Osteoblast (primary cell): ENCODE measurements around the gene USO1. TPM values are rescaled to one million over a fixed set of nuclear protein-coding genes. Genes with fewer than 3 reads are reported as not detected.

Source experiments
- DNase-seq: peaks from one replicate; pipeline ENCODE4 v3.0.0; 2011; ENCODE audit warnings: low spot score, mixed read lengths; ENCODE audit not compliant: insufficient read length; ENCODE audit errors: missing footprints
- H2AFZ ChIP-seq: 2 replicates; pipeline ENCODE4 v1.6.0; 2011; ENCODE audit warnings: mild to moderate bottlenecking, low read length
- H3K27ac ChIP-seq: 2 replicates; pipeline ENCODE4 v1.5.1; 2011; ENCODE audit warnings: mild to moderate bottlenecking, low read depth, low read length, moderate library complexity
- H3K27me3 ChIP-seq: 2 replicates; pipeline ENCODE4 v1.6.0; 2012; ENCODE audit warnings: mild to moderate bottlenecking, control low read depth, inconsistent platforms, low read length, moderate library complexity; ENCODE audit not compliant: insufficient read depth
- H3K36me3 ChIP-seq: 2 replicates; pipeline ENCODE4 v1.5.1; 2011; ENCODE audit warnings: mild to moderate bottlenecking, low read length, control low read depth, moderate library complexity; ENCODE audit not compliant: insufficient read depth
- H3K4me1 ChIP-seq: 2 replicates; pipeline ENCODE4 v1.5.1; 2011; ENCODE audit warnings: mild to moderate bottlenecking, low read length, control low read depth, moderate library complexity; ENCODE audit not compliant: insufficient read depth
- H3K4me2 ChIP-seq: 2 replicates; pipeline ENCODE4 v1.6.0; 2011; ENCODE audit warnings: mild to moderate bottlenecking, low read length; ENCODE audit not compliant: insufficient read depth
- H3K4me3 ChIP-seq: fragments of 200-600 bp; sonication (generic); 3 replicates; pipeline ENCODE4 v1.5.1; 2012; ENCODE audit warnings: mild to moderate bottlenecking, low read length, inconsistent platforms; ENCODE audit not compliant: insufficient read depth
- H3K79me2 ChIP-seq: 2 replicates; pipeline ENCODE4 v1.6.0; 2012; ENCODE audit warnings: mild to moderate bottlenecking, low read length, control low read depth, inconsistent platforms; ENCODE audit not compliant: insufficient read depth
- H3K9me3 ChIP-seq: 2 replicates; pipeline ENCODE4 v1.5.1; 2011; ENCODE audit warnings: low read depth, low read length, control low read depth
- H4K20me1 ChIP-seq: 2 replicates; pipeline ENCODE4 v1.6.0; 2012; ENCODE audit warnings: mild to moderate bottlenecking, low read length, control low read depth; ENCODE audit not compliant: insufficient read depth
- CTCF ChIP-seq: IDR thresholded peaks from 2 replicates; pipeline ENCODE4 v1.5.1; 2011; ENCODE audit warnings: mild to moderate bottlenecking, low read depth, low read length, moderate library complexity; ENCODE audit errors: extremely low read depth
- total RNA-seq: library from RNA; depleted of rRNA; stranded (reverse); fragments of >200 nt; gene quantifications from 2 replicates; pipeline ENCODE4 v1.2.3, GENCODE V29; 2012

USO1 gene
- total RNA-seq, 1 donor = 122 TPM

DNA sequence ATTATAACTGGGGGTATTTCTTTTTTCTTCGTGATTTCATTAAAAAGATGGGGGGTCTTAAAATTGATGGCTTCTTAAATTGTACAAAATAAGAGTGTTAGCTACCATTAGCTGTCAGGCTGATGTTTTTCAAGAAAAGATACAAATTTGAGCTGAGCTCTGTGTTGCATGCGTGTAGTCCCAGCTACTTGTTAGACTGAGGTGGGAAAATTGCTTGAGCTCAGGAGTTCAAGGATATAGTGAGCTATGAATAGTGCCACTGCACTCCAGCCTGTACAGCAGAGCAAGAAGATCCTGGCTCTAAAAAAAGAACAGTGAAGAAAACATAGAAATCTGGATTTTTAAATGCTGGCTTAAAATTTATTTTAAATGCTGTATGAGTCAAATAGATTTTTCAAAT is 13.0 kb downstream of the USO1 start:
- Histone ChIP-seq H3K4me3 (no peak overlapping the region), H2AFZ (no peak overlapping the region), H4K20me1 (peaks cover 55% of the 10 kb centered on the region), H3K79me2 (peaks cover 93% of the 10 kb centered on the region), H3K9me3 (no peaks in the 10 kb centered on the region), H3K27ac (no peak overlapping the region), H3K27me3 (no peaks in the 10 kb centered on the region), H3K36me3 (peaks cover 4% of the 10 kb centered on the region), H3K4me2 (no peak overlapping the region), H3K4me1 (peaks cover 3% of the 10 kb centered on the region)
- DNase-seq = no peak
- TF ChIP-seq CTCF = no peak

DNA sequence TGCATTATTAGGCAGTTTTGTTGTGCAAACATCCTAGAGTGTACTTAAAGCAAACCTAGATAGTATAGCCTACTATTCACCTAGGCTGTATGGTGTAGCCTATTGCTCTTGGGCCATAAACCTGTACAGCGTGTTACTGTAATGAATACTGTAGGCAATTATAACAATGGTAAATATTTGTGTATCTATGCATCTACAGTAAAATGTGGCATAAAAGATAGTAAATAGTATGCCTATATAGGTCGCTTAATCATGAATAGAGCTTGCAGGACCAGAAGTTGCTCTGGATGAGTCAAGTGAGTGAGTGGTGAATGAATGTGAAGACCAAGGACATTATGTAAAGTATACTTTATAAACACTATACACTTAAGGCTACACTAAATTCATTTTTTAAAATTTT is 16.6 kb downstream of the USO1 start:
- H3K4me2 ChIP-seq = no peak overlapping the region
- H2AFZ ChIP-seq = no peak overlapping the region
- no peaks in the 10 kb centered on the region for H3K27me3 ChIP-seq
- no peak for DNase-seq
- H4K20me1 ChIP-seq = peaks cover 49% of the 10 kb centered on the region
- H3K79me2 ChIP-seq = peaks cover 93% of the 10 kb centered on the region
- no peak for TF ChIP-seq CTCF
- peaks cover 4% of the 10 kb centered on the region for H3K36me3 ChIP-seq
- no peak overlapping the region for H3K27ac ChIP-seq
- no peaks in the 10 kb centered on the region for H3K9me3 ChIP-seq
- peaks cover 17% of the 10 kb centered on the region for H3K4me1 ChIP-seq
- H3K4me3 ChIP-seq = no peak overlapping the region

DNA sequence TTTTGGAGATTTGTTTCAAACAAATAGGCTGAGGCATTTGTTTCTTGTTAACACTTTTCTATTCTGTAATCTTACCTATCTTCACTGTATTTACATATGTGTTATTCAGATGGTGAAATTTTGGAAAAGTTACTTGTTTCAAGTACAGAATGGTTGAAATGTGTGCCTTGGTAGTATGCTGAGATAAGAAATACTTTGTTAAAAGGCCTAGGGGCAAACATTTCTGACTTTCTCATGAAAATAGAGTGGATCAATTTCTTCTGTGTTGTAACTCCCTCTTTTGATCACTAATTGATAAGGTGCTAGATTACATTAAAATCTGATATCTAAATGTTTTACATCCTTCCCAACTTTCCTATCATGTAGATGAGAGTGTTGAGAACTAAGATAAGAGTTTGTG is 18.1 kb downstream of the USO1 start:
- no peak for TF ChIP-seq CTCF
- no peak for DNase-seq
- Histone ChIP-seq H2AFZ (no peak overlapping the region), H3K27ac (no peak overlapping the region), H3K4me1 (peaks cover 14% of the 10 kb centered on the region), H3K4me2 (no peak overlapping the region), H4K20me1 (peaks cover 52% of the 10 kb centered on the region), H3K9me3 (no peaks in the 10 kb centered on the region), H3K79me2 (peaks cover 93% of the 10 kb centered on the region), H3K4me3 (no peak overlapping the region), H3K36me3 (peaks cover 4% of the 10 kb centered on the region), H3K27me3 (no peaks in the 10 kb centered on the region)

DNA sequence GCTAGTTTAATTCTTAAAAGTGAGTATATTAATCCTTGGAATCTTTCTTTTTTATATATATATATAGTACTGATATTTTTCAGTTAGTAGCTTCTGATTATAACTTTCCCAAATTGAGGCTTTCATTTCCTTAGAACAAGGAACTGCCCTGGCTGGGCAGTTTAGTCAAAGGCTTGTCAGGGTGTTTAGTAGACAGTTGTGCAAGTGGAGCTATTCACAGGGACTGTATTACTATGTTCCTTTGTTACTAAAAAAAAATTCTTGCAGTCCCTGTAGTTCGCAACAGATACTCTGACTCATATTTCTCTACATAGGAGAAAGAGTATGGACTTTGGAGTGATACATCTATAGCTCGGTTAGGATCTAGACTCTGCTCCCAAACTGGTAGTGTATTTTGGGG is 20.8 kb downstream of the USO1 start:
- H3K4me2 ChIP-seq = no peak overlapping the region
- H3K4me3 ChIP-seq = no peak overlapping the region
- DNase-seq = peak; percentile 43
- peaks cover 14% of the 10 kb centered on the region for H3K4me1 ChIP-seq
- no peak overlapping the region for H3K27ac ChIP-seq
- peaks cover 90% of the 10 kb centered on the region for H3K79me2 ChIP-seq
- TF ChIP-seq CTCF = no peak
- no peak overlapping the region for H2AFZ ChIP-seq
- no peaks in the 10 kb centered on the region for H3K27me3 ChIP-seq
- H3K36me3 ChIP-seq = peaks cover 6% of the 10 kb centered on the region
- H3K9me3 ChIP-seq = no peaks in the 10 kb centered on the region
- peaks cover 46% of the 10 kb centered on the region for H4K20me1 ChIP-seq
